ENCODE results near the gene ASB2. TPM values are rescaled to one million over a fixed set of nuclear protein-coding genes. Genes with fewer than 3 reads are reported as not detected.

ASB2 gene
- total and polyA plus RNA-seq, 2 of the 4 experiments (the other 2 are of a cell fraction): 0.54 to 0.77 TPM

DNA sequence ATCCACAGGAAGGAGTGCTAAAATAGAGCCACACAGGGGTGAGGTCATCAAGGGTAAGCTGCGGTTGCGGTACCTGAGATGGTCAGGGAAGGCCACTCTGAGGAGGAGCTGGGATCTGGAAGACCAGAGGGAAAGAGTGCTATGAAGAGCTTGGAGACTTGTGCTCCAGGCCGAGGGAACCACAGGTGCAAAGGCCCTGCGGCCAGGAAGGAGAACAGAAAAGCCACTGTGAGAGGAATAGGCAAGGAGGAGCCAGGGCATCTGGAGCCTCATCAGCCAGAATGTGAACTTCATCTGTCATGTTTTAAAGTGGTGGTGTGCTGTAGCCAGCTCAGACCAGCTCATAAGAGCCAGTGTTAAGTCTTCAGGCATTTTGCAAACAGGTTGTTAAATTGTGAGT is 15.3 kb upstream of the ASB2 start:
- Histone ChIP-seq H3K56ac (ENCODE audit: extremely low read depth, insufficient read depth, low read length) (no peak overlapping the region), H2AK9ac (replicated peaks; ENCODE audit: low read depth, low read length, poor library complexity) (no peak overlapping the region), H2BK5ac (ENCODE audit: low read depth, low read length, poor library complexity, severe bottlenecking) (no peak overlapping the region), H2BK120ac (ENCODE audit: low read depth, low read length) (no peak overlapping the region), H4K5ac (ENCODE audit: low read depth, low read length) (no peak overlapping the region), H3K4me3 (ENCODE audit: insufficient read depth, low read depth, low read length) (no peak overlapping the region), H3K9me3 (ENCODE audit: control insufficient read depth, insufficient read depth, low read length) (no peaks in the 10 kb centered on the region), H3K79me1 (ENCODE audit: low read depth in 1 of 2, low read length in 2 of 2) (no peaks in the 10 kb centered on the region), H4K8ac (ENCODE audit: low read depth in 2 of 2, low read length in 2 of 2) (no peak overlapping the region), H3K23ac (ENCODE audit: low read depth, low read length) (no peak overlapping the region), H4K20me1 (ENCODE audit: insufficient read depth, low read length) (no peaks in the 10 kb centered on the region), H3K36me3 (ENCODE audit: control insufficient read depth, insufficient read depth, low read length) (no peaks in the 10 kb centered on the region), H2AFZ (replicated peaks; ENCODE audit: low read length, poor library complexity) (no peak overlapping the region), H2BK15ac (ENCODE audit: low read depth, low read length) (no peak overlapping the region), H3K14ac (replicated peaks; ENCODE audit: low read depth, low read length) (no peak overlapping the region), H3K4me2 (ENCODE audit: low read depth, low read length) (no peak overlapping the region), H2AK5ac (ENCODE audit: low read depth, low read length) (no peak overlapping the region), H3K27me3 (ENCODE audit: control insufficient read depth, insufficient read depth, low read length) (peaks cover 5% of the 10 kb centered on the region; the same call in 1 of the 2 replicates), H3K9ac (ENCODE audit: low read depth, low read length) (no peak overlapping the region), H2BK20ac (ENCODE audit: low read depth, low read length) (no peak overlapping the region), H3K9me1 (ENCODE audit: insufficient read depth, low read length) (no peaks in the 10 kb centered on the region; the same call in 1 of the 2 replicates), H3K4me1 (ENCODE audit: control insufficient read depth, insufficient read depth, low read length) (peaks cover 13% of the 10 kb centered on the region), H3K4ac (ENCODE audit: low read depth, low read length) (no peak overlapping the region; the same call in 1 of the 2 replicates), H3K18ac (ENCODE audit: low read depth, low read length) (no peak overlapping the region), H3K27ac (ENCODE audit: insufficient read depth, low read length) (no peak overlapping the region), H4K91ac (ENCODE audit: insufficient read depth, low read depth, low read length) (no peak overlapping the region)
- no peak for DNase-seq
- no peak for TF ChIP-seq MAZ (IDR thresholded peaks at IDR 0.05; ENCODE audit: borderline replicate concordance, low read depth, low read length)
- no peak for TF ChIP-seq CEBPB (IDR thresholded peaks at IDR 0.05; ENCODE audit: low read depth, low read length)
- TF ChIP-seq, protein P1, sequence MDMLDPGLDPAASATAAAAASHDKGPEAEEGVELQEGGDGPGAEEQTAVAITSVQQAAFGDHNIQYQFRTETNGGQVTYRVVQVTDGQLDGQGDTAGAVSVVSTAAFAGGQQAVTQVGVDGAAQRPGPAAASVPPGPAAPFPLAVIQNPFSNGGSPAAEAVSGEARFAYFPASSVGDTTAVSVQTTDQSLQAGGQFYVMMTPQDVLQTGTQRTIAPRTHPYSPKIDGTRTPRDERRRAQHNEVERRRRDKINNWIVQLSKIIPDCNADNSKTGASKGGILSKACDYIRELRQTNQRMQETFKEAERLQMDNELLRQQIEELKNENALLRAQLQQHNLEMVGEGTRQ (IDR thresholded peaks at IDR 0.05; ENCODE audit: low read depth, low read length): no peak
- no peak for TF ChIP-seq MXI1 (IDR thresholded peaks at IDR 0.05; ENCODE audit: borderline replicate concordance, low read depth, low read length)
- TF ChIP-seq RFX5 (IDR thresholded peaks at IDR 0.05; ENCODE audit: low read depth, low read length): no peak
- TF ChIP-seq NFE2L2 (IDR thresholded peaks at IDR 0.05; ENCODE audit: low read depth, low read length): no peak
- no peak for TF ChIP-seq MAFK (IDR thresholded peaks at IDR 0.05; ENCODE audit: low read depth, low read length)
- no peak for TF ChIP-seq CHD1 (IDR thresholded peaks at IDR 0.05; ENCODE audit: low read depth, low read length)
- TF ChIP-seq RCOR1 (IDR thresholded peaks at IDR 0.05; ENCODE audit: insufficient replicate concordance, low read length): no peak
- no peak for TF ChIP-seq RAD21 (IDR thresholded peaks at IDR 0.05; ENCODE audit: low read length)
- TF ChIP-seq, protein P2, sequence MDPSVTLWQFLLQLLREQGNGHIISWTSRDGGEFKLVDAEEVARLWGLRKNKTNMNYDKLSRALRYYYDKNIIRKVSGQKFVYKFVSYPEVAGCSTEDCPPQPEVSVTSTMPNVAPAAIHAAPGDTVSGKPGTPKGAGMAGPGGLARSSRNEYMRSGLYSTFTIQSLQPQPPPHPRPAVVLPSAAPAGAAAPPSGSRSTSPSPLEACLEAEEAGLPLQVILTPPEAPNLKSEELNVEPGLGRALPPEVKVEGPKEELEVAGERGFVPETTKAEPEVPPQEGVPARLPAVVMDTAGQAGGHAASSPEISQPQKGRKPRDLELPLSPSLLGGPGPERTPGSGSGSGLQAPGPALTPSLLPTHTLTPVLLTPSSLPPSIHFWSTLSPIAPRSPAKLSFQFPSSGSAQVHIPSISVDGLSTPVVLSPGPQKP (IDR thresholded peaks at IDR 0.05; ENCODE audit: borderline replicate concordance, low read depth, low read length): no peak
- no peak for TF ChIP-seq BHLHE40 (IDR thresholded peaks at IDR 0.05; ENCODE audit: low read depth, low read length)
- no peak for TF ChIP-seq POLR2A (IDR thresholded peaks at IDR 0.05; ENCODE audit: low read depth, low read length)
- TF ChIP-seq, protein P3, sequence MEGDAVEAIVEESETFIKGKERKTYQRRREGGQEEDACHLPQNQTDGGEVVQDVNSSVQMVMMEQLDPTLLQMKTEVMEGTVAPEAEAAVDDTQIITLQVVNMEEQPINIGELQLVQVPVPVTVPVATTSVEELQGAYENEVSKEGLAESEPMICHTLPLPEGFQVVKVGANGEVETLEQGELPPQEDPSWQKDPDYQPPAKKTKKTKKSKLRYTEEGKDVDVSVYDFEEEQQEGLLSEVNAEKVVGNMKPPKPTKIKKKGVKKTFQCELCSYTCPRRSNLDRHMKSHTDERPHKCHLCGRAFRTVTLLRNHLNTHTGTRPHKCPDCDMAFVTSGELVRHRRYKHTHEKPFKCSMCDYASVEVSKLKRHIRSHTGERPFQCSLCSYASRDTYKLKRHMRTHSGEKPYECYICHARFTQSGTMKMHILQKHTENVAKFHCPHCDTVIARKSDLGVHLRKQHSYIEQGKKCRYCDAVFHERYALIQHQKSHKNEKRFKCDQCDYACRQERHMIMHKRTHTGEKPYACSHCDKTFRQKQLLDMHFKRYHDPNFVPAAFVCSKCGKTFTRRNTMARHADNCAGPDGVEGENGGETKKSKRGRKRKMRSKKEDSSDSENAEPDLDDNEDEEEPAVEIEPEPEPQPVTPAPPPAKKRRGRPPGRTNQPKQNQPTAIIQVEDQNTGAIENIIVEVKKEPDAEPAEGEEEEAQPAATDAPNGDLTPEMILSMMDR (conservative IDR thresholded peaks at IDR 0.05; ENCODE audit: low read depth, low read length): no peak
- no peak for TF ChIP-seq FOS (IDR thresholded peaks at IDR 0.05; ENCODE audit: low read depth, low read length)
- TF ChIP-seq SMC3 (IDR thresholded peaks at IDR 0.05; ENCODE audit: low read depth, low read length): no peak
- ChIA-PET POLR2A (ENCODE audit: unreplicated experiment) (no interaction called here), CTCF (interaction anchor here (1.4 to 1.7 kb wide), 2 partner anchors 50 to 51 kb away, joined by 3 to 7 read pairs; no protein-coding TSS in a partner anchor)
- no peak for ATAC-seq (ENCODE audit: low read depth)
- dilution Hi-C loops (cut with HindIII; ENCODE audit: low sequenced_read_pairs, unreplicated experiment) (no loop called here), intact Hi-C loops (cut with micrococcal nuclease) (no loop called here), in situ Hi-C loops (cut with MboI; ENCODE audit: low sequenced_read_pairs) (no loop called here)
- no TSS peak for BruUV-seq (replicated peaks)
- 100% methylated on average over 1 of the region's 4 CpGs; no CpG with 5 or more reads in 1 of the 2 experiments for WGBS, 2 experiments (ENCODE audit: extremely low coverage in 2 of 2, insufficient read length in 1 of 2)

Data from IMR-90 (cell line).